GM12891 (cell line): ENCODE data around the gene TRIP4. TPM values are rescaled to one million over a fixed set of nuclear protein-coding genes. Genes with fewer than 3 reads are reported as not detected.
"Not testable (repeated sequence)": the region's sequence is repeated elsewhere in the genome, so short reads cannot be mapped to it uniquely, and the experiment has no call there.

ENCODE experiments used
- DNase-seq: peaks from one replicate; pipeline ENCODE4 v3.0.0; 2011; ENCODE audit warnings: low spot score; ENCODE audit not compliant: insufficient read length
- FAIRE-seq: peaks from 2 replicates; lab custom pipeline; 2011; peaks lifted over from hg19 to GRCh38; lab: Jason Lieb, UNC
- PAX5 ChIP-seq: IDR thresholded peaks from 2 replicates; pipeline ENCODE4 v1.6.1; 2011; ENCODE audit warnings: low read length, moderate library complexity, mild to moderate bottlenecking; ENCODE audit not compliant: insufficient read depth, severe bottlenecking
- POLR2A ChIP-seq: IDR thresholded peaks from 2 replicates; pipeline ENCODE4 v1.6.1; 2011; ENCODE audit warnings: low read depth, low read length, control low read depth
- POLR2AphosphoS5 ChIP-seq: IDR thresholded peaks from 2 replicates; pipeline ENCODE4 v1.6.1; 2011; ENCODE audit warnings: low read depth, low read length, control low read depth
- POU2F2 ChIP-seq: IDR thresholded peaks from 2 replicates; pipeline ENCODE4 v1.6.1; 2011; ENCODE audit warnings: low read depth, mild to moderate bottlenecking, control low read depth, low read length, moderate library complexity
- SPI1 ChIP-seq: IDR thresholded peaks from 2 replicates; pipeline ENCODE4 v1.6.1; 2011; ENCODE audit warnings: low read depth, low read length, control low read depth
- TAF1 ChIP-seq: IDR thresholded peaks from 2 replicates; pipeline ENCODE4 v1.6.1; 2011; ENCODE audit warnings: low read depth, low read length, control low read depth
- polyA plus RNA-seq: library from polyadenylated mRNA; unstranded; fragments of >200 nt; gene quantifications from one replicate; pipeline ENCODE4 v1.2.1, GENCODE V29; 2012; ENCODE audit warnings: low read depth, missing spikeins, inconsistent platforms; ENCODE audit not compliant: missing spikeins

The TRIP4 gene
- polyA plus RNA-seq, result 17.8 TPM

DNA sequence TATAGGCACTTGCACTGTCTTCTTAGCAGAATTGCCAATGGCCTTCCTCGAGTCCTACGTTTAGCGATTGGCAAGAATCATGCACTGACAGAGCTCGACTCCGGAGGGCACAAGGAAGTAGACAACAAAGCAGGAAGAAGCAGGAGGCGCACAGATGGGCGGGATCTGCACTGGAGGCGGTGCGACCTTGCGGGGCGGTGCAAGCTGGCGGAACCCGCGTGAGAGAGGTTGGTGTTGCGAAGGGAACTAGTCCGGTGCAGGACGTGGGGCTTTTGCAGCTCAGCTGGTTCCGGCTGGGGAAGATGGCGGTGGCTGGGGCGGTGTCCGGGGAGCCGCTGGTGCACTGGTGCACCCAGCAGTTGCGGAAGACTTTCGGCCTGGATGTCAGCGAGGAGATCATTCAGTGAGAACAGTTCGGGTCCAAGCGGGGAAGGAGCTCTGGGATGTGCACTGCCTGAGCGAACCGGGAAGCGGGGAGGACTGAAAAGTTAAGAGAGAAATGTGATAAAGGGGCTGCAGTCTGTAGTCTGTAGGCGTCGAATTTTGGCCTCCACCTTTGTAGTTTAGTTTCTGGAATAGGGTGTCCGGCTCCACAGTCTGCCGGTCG is at the start of gene TRIP4:
TSS of gene TRIP4 (plus strand) at position 275 of the 607 bp plus-strand sequence. CDS start at position 303, 28 bp downstream.
- FAIRE-seq, result peak; percentile 99
- DNase-seq, result peak; percentile 83
- peak; percentile 89 for TF ChIP-seq PAX5
- peak; percentile 93 for TF ChIP-seq POLR2AphosphoS5
- TF ChIP-seq POU2F2, result peak; percentile 93
- TF ChIP-seq TAF1, result peak; percentile 97
- TF ChIP-seq POLR2A, result peak; percentile 95
- TF ChIP-seq SPI1, result peak; percentile 34

DNA sequence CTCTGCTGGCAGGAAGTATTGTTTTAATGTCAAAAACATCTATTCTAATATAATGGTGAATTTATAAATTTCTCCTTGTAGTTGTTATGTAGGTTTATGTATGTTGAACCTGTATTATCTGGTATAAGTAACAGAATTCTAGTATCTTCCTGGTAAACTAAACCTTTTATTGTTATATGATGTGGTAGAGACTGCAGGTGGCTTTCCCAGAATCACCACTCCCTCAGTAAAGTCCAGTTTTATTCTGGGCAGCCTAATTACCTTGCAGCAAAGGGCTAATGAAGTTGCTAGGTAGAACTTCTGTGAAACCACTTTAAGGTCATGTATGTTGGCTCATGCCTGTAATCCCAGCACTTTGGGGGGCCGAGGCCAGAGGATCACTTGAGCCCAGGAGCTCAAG is 47.3 kb upstream of the TRIP4 start:
- DNase-seq, result no peak
- no peak for TF ChIP-seq POU2F2
- TF ChIP-seq PAX5, result no peak
- no peak for TF ChIP-seq POLR2A
- TF ChIP-seq POLR2AphosphoS5, result no peak
- no peak for TF ChIP-seq TAF1
- TF ChIP-seq SPI1, result no peak
- FAIRE-seq, result no peak

DNA sequence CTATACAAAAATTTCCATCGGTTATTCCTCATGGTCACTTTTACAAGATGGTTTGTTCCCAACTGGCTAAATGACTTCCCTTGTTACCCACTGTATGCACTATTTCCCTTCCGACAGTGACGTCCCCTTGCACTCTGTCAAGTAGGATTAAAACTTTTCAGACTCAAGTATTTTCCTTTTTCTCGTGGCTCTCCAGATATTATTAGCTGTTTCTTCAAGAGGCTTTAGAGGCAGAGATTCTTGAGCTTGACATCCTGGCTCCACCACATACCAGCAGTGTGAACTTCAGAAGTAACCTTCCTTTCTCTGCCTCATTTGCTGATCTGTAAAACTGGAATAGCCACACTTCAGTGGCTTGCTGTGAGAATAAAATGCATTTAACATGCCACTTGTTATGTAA is 45.7 kb upstream of the TRIP4 start:
- no peak for TF ChIP-seq POU2F2
- TF ChIP-seq POLR2A, result no peak
- TF ChIP-seq PAX5, result no peak
- TF ChIP-seq TAF1, result no peak
- no peak for TF ChIP-seq POLR2AphosphoS5
- TF ChIP-seq SPI1, result no peak
- DNase-seq (no peak), FAIRE-seq (no peak)

DNA sequence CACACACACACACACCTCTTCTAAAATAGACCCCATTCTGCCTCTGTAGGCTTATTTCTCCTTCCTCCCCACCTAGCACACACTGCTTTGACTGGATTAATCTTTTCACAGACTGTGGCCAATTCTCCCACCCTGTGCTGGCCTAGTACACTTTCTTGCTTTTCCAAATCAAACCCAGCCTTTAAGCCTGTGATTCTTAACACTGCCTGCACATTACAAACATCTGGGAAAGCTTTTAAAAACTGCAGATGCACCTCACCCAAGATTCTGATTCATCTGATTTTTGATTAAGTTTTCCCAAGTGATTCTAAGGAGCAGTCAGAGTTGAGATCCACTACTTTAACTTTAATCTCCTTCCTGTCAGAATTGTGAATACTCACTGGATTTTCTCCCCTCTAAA is 44.4 kb upstream of the TRIP4 start:
- DNase-seq (no peak), FAIRE-seq (no peak)
- TF ChIP-seq SPI1, result no peak
- TF ChIP-seq TAF1, result no peak
- TF ChIP-seq POLR2AphosphoS5, result no peak
- no peak for TF ChIP-seq PAX5
- TF ChIP-seq POU2F2, result no peak
- TF ChIP-seq POLR2A, result no peak

DNA sequence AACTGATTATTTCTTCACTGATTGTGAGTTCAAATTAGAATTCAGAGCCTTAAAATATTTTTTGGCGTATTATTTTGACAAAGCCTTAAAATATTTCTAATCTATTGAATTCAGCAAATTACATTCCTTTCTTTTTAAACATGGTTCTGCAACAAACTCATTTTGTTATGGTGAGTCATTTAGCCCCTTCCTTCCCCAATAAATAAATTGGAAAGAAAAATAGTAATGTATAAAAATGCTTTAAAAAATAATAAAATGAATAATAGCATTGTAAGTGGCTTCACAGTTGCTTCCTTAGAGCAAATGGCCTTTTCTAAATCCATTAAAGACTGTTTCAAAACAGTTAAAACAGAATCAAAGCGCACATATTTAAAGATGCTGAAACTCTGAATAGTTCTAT is 43.8 kb upstream of the TRIP4 start:
- TF ChIP-seq POLR2A (no peak), POLR2AphosphoS5 (no peak), TAF1 (no peak), POU2F2 (no peak)
- DNase-seq (no peak), FAIRE-seq (no peak)

DNA sequence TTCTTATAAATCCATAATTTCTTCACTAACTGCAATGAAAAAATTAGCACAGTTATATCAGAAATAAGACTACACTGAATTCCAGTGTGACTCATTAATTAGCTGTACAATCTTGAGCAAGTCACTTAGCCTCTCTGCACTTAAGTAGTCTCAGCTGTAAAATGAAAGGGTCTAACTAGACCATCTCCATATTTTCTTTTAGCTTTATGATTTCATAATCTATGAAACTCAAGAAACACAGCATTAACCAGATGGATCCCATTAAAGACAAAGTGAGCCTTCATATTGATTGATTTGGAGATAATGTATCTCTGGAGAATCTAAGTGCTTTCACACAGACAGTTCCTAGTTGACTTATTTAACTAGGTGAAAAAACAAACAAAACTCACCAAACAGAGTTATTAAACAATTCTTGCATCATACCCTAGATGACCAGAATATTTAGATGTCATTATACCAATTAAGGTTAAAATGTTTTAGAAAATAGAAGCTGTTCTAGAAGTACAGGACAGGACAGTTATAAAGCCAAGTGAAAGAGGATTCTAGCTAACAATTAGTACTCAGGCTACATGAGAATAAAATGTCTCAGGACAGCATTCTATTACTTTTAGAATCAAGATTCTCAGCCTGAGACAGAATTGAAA is 42.9 kb upstream of the TRIP4 start:
- FAIRE-seq (no peak), DNase-seq (no peak)
- TF ChIP-seq SPI1 (no peak), POLR2AphosphoS5 (no peak), POU2F2 (no peak), PAX5 (no peak), TAF1 (no peak), POLR2A (no peak)

DNA sequence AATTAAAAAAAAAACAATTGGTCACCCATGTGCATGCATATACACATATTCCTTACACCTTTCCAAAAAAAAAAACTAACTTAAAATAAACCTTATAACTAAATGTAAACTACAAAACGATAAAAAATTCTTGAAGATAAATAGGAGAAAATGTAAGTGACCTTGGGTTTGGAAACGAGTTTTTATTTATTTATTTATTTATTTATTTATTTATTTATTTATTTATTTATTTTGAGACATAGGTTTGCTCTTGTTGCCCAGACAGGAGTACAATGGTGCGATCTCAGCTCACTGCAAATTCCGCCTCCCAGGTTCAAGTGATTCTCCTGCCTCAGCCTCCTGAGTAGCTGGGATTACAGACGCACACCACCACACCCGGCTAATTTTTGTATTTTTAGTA is 41.4 kb upstream of the TRIP4 start:
- not testable (repeated sequence) for FAIRE-seq, DNase-seq

DNA sequence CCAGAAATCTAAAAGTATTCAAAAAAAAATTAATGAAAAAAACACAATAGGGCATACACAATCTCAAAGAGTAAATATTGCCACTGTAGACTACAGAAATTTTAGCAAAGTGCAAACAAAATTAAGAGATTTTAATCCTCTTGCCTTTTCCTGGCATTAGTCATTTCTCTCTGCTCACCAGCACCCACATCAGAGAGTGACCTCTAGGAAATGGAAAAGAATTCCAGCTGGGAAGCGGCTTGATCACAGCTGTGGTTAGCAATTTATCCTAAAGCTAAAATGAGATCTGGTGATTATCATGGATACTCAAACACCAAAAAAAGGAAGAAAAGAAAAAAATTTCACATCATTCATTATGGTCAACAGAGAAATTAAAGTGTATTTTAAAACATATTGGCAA is 39.2 kb upstream of the TRIP4 start:
- no peak for DNase-seq
- TF ChIP-seq TAF1 (no peak), SPI1 (no peak), POU2F2 (no peak), POLR2A (no peak), POLR2AphosphoS5 (no peak), PAX5 (no peak)
- no peak for FAIRE-seq

DNA sequence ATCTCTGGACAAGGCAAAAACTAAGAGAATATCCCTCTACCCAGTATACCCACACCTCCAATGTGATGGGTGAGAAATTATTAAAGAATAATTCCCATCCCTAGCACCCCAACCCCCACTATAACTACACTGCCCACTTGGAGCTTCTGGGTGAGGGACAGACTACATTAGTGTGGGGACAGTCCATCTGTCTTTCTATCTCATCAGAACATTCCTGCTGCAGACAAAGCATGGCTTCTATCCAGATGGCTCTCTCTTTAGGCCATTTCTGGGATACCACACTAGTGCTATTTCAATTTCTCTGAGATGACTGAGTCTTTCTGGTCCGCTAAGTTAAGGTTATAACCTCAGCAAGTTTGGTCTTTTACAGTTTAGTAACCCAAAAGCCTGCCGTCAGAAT is 38.3 kb upstream of the TRIP4 start:
- no peak for TF ChIP-seq PAX5
- TF ChIP-seq POU2F2, result no peak
- no peak for TF ChIP-seq TAF1
- no peak for TF ChIP-seq SPI1
- no peak for TF ChIP-seq POLR2A
- no peak for TF ChIP-seq POLR2AphosphoS5
- FAIRE-seq (no peak), DNase-seq (no peak)

DNA sequence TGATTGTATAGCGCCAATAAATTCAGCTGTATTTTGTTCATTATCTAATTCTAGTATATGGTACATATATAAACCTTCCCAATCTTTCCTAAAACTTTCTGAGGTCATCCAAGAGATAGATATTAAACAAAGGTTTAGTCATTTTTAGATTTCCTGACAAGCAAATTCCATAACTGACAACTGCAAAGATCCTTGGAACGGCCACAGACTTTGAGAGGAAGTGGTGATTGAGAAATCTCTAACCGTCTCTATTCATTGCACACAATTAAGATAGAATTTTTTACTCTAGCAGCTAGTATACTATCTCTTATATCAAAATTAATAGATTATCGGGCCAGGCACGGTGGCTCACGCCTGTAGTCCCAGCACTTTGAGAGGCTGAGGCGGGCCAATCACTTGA is 36.4 kb upstream of the TRIP4 start:
- TF ChIP-seq TAF1 (no peak), POLR2A (no peak), POLR2AphosphoS5 (no peak), PAX5 (no peak), POU2F2 (no peak), SPI1 (no peak)
- FAIRE-seq (no peak), DNase-seq (no peak)
